SK-N-SH (cell line): Measurements from ENCODE around the gene HINT2. TPM values are rescaled to one million over a fixed set of nuclear protein-coding genes. Genes with fewer than 3 reads are reported as not detected.

Experiments
- CTCF ChIA-PET: fragments of 300-600, 350-600 bp; formaldehyde crosslinking; extraction: SDS; loops from one replicate; lab custom pipeline; 2021; lab: Yijun Ruan, JAX
- POLR2A ChIA-PET: fragments of 350-600 bp; sonication (Branson Sonifier 250); formaldehyde crosslinking; extraction: SDS; loops from one replicate; lab custom pipeline; 2020; ENCODE audit warnings: antibody characterized with exemption, inconsistent platforms; lab: Yijun Ruan, JAX
- DNase-seq: peaks from one replicate; pipeline ENCODE4 v3.0.0; 2012
- H2AFZ ChIP-seq: fragments of 200-600 bp; sonication (generic); 2 replicates; pipeline ENCODE4 v1.8.1; 2016; ENCODE audit warnings: antibody characterized with exemption, mild to moderate bottlenecking, low read depth
- H3F3A ChIP-seq: fragments of 200-600 bp; sonication (generic); replicated peaks from 2 replicates; pipeline ENCODE3; 2016; ENCODE audit warnings: antibody characterized with exemption, mild to moderate bottlenecking; ENCODE audit not compliant: insufficient read depth
- H3K27ac ChIP-seq, 2 experiments: fragments of 200-500 bp in 1 of 2; fragments of 200-600 bp in 1 of 2; sonication (Bioruptor generic) in 1 of 2; sonication (generic), shearing (Covaris generic) in 1 of 2; 2 replicates each; pipeline versions ENCODE4 v1.5.1 to v1.6.1; 2014 to 2016; ENCODE audit warnings: low read depth in 2 of 2, inconsistent platforms in 1 of 2, low read length in 1 of 2, mild to moderate bottlenecking in 1 of 2, mixed read lengths in 1 of 2
- H3K27me3 ChIP-seq: fragments of 200-600 bp; sonication (generic), shearing (Covaris generic); 2 replicates; pipeline ENCODE4 v1.6.1; 2016; ENCODE audit warnings: mixed run types; ENCODE audit not compliant: insufficient read depth
- H3K36me3 ChIP-seq, 2 experiments: fragments of 200-500 bp in 1 of 2; fragments of 200-600 bp in 1 of 2; sonication (Bioruptor generic) in 1 of 2; sonication (generic) in 1 of 2; replicated peaks in 1 of 2; 2 replicates each; pipeline versions ENCODE3 to v1.5.1; 2014 to 2016; ENCODE audit warnings: low read length in 1 of 2, mild to moderate bottlenecking in 1 of 2; ENCODE audit not compliant: insufficient read depth in 2 of 2, control insufficient read depth in 1 of 2
- H3K4me1 ChIP-seq, 2 experiments: fragments of 200-500 bp in 1 of 2; fragments of 200-600 bp in 1 of 2; sonication (Bioruptor generic) in 1 of 2; sonication (generic), shearing (Covaris generic) in 1 of 2; 2 replicates each; pipeline versions ENCODE4 v1.5.1 to v1.6.1; 2014 to 2016; ENCODE audit warnings: low read depth in 1 of 2, low read length in 1 of 2, mixed run types in 1 of 2; ENCODE audit not compliant: insufficient read depth in 2 of 2, control insufficient read depth in 1 of 2
- H3K4me2 ChIP-seq: fragments of 200-600 bp; sonication (generic), shearing (Covaris generic); 2 replicates; pipeline ENCODE4 v1.6.1; 2017; ENCODE audit warnings: mixed run types
- H3K4me3 ChIP-seq, 2 experiments: fragments of 200-500 bp in 1 of 2; fragments of 200-600 bp in 1 of 2; sonication (Bioruptor generic) in 1 of 2; sonication (generic), shearing (Covaris generic) in 1 of 2; 2 replicates each; pipeline versions ENCODE4 v1.5.1 to v1.8.1; 2014 to 2016; ENCODE audit warnings: low read depth in 2 of 2, inconsistent platforms in 1 of 2, low read length in 1 of 2, mild to moderate bottlenecking in 1 of 2, mixed read lengths in 1 of 2, moderate library complexity in 1 of 2
- H3K79me2 ChIP-seq: fragments of 200-600 bp; sonication (generic); 2 replicates; pipeline ENCODE4 v1.8.1; 2017; ENCODE audit warnings: mild to moderate bottlenecking; ENCODE audit not compliant: insufficient read depth
- H3K9ac ChIP-seq: fragments of 200-600 bp; sonication (generic); 2 replicates; pipeline ENCODE4 v1.6.1; 2017; ENCODE audit warnings: mixed run types
- H3K9me2 ChIP-seq: fragments of 200-600 bp; sonication (generic); 2 replicates; pipeline ENCODE4 v1.6.1; 2017; ENCODE audit warnings: mixed run types
- H3K9me3 ChIP-seq: fragments of 200-600 bp; sonication (generic); 2 replicates; pipeline ENCODE4 v1.6.1; 2017; ENCODE audit warnings: mixed run types, mild to moderate bottlenecking, moderate library complexity
- H4K20me1 ChIP-seq: fragments of 200-600 bp; sonication (generic); 2 replicates; pipeline ENCODE4 v1.6.1; 2017; ENCODE audit warnings: mild to moderate bottlenecking, mixed run types; ENCODE audit not compliant: insufficient read depth
- EP300 ChIP-seq, 2 experiments: IDR thresholded peaks; 2 replicates each; pipeline versions ENCODE4 v1.4.0 to v1.6.1; 2012; ENCODE audit warnings: borderline replicate concordance in 1 of 2, low read depth in 1 of 2, low read length in 1 of 2
- EZH2phosphoT487 ChIP-seq: fragments of 200-600 bp; sonication (generic); IDR thresholded peaks from 2 replicates; pipeline ENCODE4 v1.6.1; 2017; ENCODE audit warnings: low read depth, mixed run types, mild to moderate bottlenecking, antibody characterized with exemption, moderate library complexity, borderline replicate concordance
- FOXJ3 ChIP-seq: sonication (generic); formaldehyde crosslinking; IDR thresholded peaks from 2 replicates; pipeline ENCODE4 v1.5.1; 2020; ENCODE audit warnings: mild to moderate bottlenecking, missing genetic modification reagents
- GABPA ChIP-seq: IDR thresholded peaks from 2 replicates; pipeline ENCODE4 v1.4.0; 2012; ENCODE audit warnings: low read depth, mild to moderate bottlenecking
- MEF2A ChIP-seq: IDR thresholded peaks from 2 replicates; pipeline ENCODE4 v1.4.0; 2012; ENCODE audit warnings: low read depth, borderline replicate concordance
- MXI1 ChIP-seq: IDR thresholded peaks from 2 replicates; pipeline ENCODE4 v1.6.1; 2012; ENCODE audit warnings: mild to moderate bottlenecking, low read depth, low read length, improper control_type of control experiment
- NRF1 ChIP-seq: IDR thresholded peaks from 2 replicates; pipeline ENCODE4 v1.6.1; 2012; ENCODE audit warnings: low read depth, mild to moderate bottlenecking, low read length
- POLR2AphosphoS5 ChIP-seq: IDR thresholded peaks from 2 replicates; pipeline ENCODE4 v1.6.1; 2012; ENCODE audit warnings: low read depth, low read length
- RAD21 ChIP-seq: IDR thresholded peaks from 2 replicates; pipeline ENCODE4 v1.6.1; 2012; ENCODE audit warnings: mild to moderate bottlenecking, low read length
- RCOR1 ChIP-seq: fragments of 150-350 bp; IDR thresholded peaks from 2 replicates; pipeline ENCODE4 v1.6.1; 2017; ENCODE audit warnings: antibody characterized with exemption, low read length
- REST ChIP-seq: IDR thresholded peaks from 2 replicates; pipeline ENCODE4 v1.6.1; 2012; ENCODE audit warnings: mild to moderate bottlenecking, low read depth, low read length, moderate library complexity
- SIN3A ChIP-seq: IDR thresholded peaks from 2 replicates; pipeline ENCODE4 v1.6.1; 2012; ENCODE audit warnings: low read depth, mild to moderate bottlenecking, low read length, moderate library complexity, borderline replicate concordance
- TAF1 ChIP-seq: IDR thresholded peaks from 2 replicates; pipeline ENCODE4 v1.6.1; 2012; ENCODE audit warnings: low read depth, mild to moderate bottlenecking, low read length, moderate library complexity, borderline replicate concordance
- TEAD4 ChIP-seq: IDR thresholded peaks from 2 replicates; pipeline ENCODE4 v1.4.0; 2012; ENCODE audit warnings: mild to moderate bottlenecking, borderline replicate concordance; ENCODE audit not compliant: insufficient read depth
- USF1 ChIP-seq: IDR thresholded peaks from 2 replicates; pipeline ENCODE4 v1.4.0; 2012; ENCODE audit warnings: low read depth, borderline replicate concordance
- YY1 ChIP-seq: IDR thresholded peaks from 2 replicates; pipeline ENCODE4 v1.4.0; 2012; ENCODE audit warnings: low read depth, mild to moderate bottlenecking
- WGBS: methylation state at CpG from one replicate; pipeline ENCODE4 v1.1.6; 2017; ENCODE audit warnings: low lambda C conversion rate; 5-methylcytosine and 5-hydroxymethylcytosine counted together
- polyA plus RNA-seq, 3 experiments: library from polyadenylated mRNA; depleted of rRNA; stranded (reverse); fragments of >200 nt; gene quantifications; 2 replicates each; pipeline ENCODE4 v1.2.3, GENCODE V29; 2012
- TF ChIP-seq, protein P1 (sequence below): IDR thresholded peaks from 2 replicates; pipeline ENCODE4 v1.4.0; 2012; ENCODE audit warnings: low read depth

The HINT2 gene
- polyA plus RNA-seq, 1 of the 3 experiments (the other 2 are of a cell fraction): 57.2 TPM

DNA sequence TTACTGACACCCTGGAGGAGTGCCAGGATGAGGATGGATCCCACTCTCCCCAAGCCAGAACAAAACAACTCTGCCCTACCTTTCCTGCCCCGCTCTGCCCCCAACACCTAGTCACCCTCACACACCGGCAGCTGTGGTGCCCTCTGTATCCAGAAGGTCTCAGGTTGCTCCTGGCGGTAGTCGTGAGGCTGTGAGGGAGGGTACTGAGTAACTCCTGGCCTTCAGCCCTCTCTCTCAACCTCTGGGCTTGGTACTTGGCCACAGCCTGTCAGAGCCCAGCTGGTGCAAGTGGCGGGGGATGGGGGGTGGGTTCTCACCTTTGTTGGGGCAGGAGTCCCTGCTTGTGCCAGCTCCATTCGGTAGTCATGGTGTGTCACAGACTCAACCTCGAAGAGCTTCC is 4.7 kb downstream of the HINT2 start:
- no peak overlapping the region for H3K4me2 ChIP-seq
- H3K27ac ChIP-seq: no peak overlapping the region
- no peak overlapping the region for H3K4me3 ChIP-seq
- no peaks in the 10 kb centered on the region for H3K9me3 ChIP-seq
- H3K79me2 ChIP-seq: peaks cover 8% of the 10 kb centered on the region; the same call in 1 of the 2 replicates
- ChIA-PET CTCF (interaction anchor here (5.6 kb wide), 1 partner anchor 21 kb away, joined by 44 read pairs; no protein-coding TSS in a partner anchor), POLR2A (no interaction called here)
- peaks cover 7 to 30% of the 10 kb centered on the region in 2 experiments; a peak in 3 of 4 replicates for H3K4me1 ChIP-seq
- 94% methylated on average over 6 of the region's 7 CpGs for WGBS
- H3K27me3 ChIP-seq: no peaks in the 10 kb centered on the region
- no peak for TF ChIP-seq TEAD4
- DNase-seq: no peak
- H4K20me1 ChIP-seq: no peaks in the 10 kb centered on the region
- no peaks in the 10 kb centered on the region for H3K9me2 ChIP-seq
- no peak overlapping the region for H2AFZ ChIP-seq
- peaks cover 0 to 29% of the 10 kb centered on the region in 2 experiments for H3K36me3 ChIP-seq
- no peak overlapping the region for H3K9ac ChIP-seq
- peaks cover 19% of the 10 kb centered on the region for H3F3A ChIP-seq

- Histone ChIP-seq H3K9ac (no peak overlapping the region), H2AFZ (no peak overlapping the region), H3K27ac (no peak overlapping the region), H3K9me3 (no peaks in the 10 kb centered on the region), H3K4me3 (no peak overlapping the region), H3K27me3 (no peaks in the 10 kb centered on the region), H3K4me1 (peaks cover 0 to 21% of the 10 kb centered on the region in 2 experiments; a peak in 2 of 4 replicates), H3K79me2 (no peaks in the 10 kb centered on the region), H3F3A (peaks cover 11% of the 10 kb centered on the region), H3K4me2 (no peak overlapping the region), H3K36me3 (peaks cover 0 to 31% of the 10 kb centered on the region in 2 experiments), H3K9me2 (no peaks in the 10 kb centered on the region), H4K20me1 (no peaks in the 10 kb centered on the region)
- DNase-seq: no peak
- CTCF ChIA-PET: interaction anchor here (1.1 to 2.6 kb wide), 2 partner anchors 18 to 74 kb away, joined by 3 to 14 read pairs; no protein-coding TSS in a partner anchor
- POLR2A ChIA-PET: no interaction called here
- 88% methylated on average over 9 of the region's 9 CpGs for whole genome bisulfite sequencing
- TF ChIP-seq SIN3A: no peak
- TF ChIP-seq YY1: no peak
- TF ChIP-seq FOXJ3 (CRISPR knock-in tag): no peak
- no peak for TF ChIP-seq MEF2A
- no peak for TF ChIP-seq USF1
- TF ChIP-seq RCOR1: no peak
- no peak for TF ChIP-seq MXI1
- no peak for TF ChIP-seq RAD21
- TF ChIP-seq EZH2phosphoT487: no peak
- TF ChIP-seq TAF1: no peak
- TF ChIP-seq, protein P1, sequence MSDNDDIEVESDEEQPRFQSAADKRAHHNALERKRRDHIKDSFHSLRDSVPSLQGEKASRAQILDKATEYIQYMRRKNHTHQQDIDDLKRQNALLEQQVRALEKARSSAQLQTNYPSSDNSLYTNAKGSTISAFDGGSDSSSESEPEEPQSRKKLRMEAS: no peak
- TF ChIP-seq EP300 (IDR thresholded peaks at IDR 0.05; ENCODE audit: borderline replicate concordance in 1 of 2, low read depth in 1 of 2, low read length in 1 of 2): no peak
- no peak for TF ChIP-seq NRF1
- no peak for TF ChIP-seq GABPA
- no peak for TF ChIP-seq TEAD4
- TF ChIP-seq POLR2AphosphoS5: no peak
- TF ChIP-seq REST: no peak
Observed at GRCh38 chr9:35808433-35808832, 6.4 kb downstream of the HINT2 start.
